ENCODE results near the gene PNMT.

The PNMT gene

DNA sequence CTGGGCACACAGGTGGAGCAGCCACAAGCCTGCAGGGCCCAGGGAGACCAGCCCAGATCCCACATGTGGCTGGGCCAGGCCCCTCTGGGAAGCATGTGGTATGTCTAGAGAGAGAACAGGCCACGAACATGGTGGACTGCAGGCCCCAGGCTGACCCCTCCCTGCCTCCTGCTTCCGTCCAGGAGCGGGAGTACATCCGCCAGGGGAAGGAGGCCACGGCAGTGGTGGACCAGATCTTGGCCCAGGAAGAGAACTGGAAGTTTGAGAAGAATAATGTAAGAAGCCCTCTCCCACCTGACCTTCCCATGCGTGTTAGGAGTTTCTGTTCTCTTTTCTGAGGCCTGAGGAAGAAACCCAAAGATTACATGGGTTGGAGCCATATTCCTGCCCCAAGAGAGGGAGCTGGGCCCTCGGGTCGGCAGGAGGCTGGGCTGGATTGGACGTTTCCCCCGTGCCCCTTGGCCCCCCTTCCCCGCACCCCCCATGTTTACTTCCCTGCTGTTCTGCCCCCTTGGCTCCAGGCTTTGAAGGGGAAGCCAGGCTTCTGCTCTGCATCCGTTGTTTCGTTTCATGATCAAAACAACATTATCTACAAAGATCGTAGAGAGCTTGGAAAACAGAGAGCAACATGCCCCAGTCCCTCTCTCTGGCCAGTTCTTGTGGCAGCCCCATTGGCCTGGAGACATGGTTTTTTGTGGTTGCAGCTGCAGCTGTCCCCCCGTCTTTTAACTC, 8.8 kb upstream of the PNMT start:
- H3K36me3 ChIP-seq = peaks cover 67% of the 10 kb centered on the region
- no peaks in the 10 kb centered on the region for H3K9me3 ChIP-seq (ENCODE audit: severe bottlenecking)
- TF ChIP-seq CTCF (IDR thresholded peaks at IDR 0.05; ENCODE audit: low read depth, low read length) = no peak
- no peak overlapping the region for H3K4me3 ChIP-seq (ENCODE audit: low read depth, low read length)
- peak overlapping the region; percentile 81 for H3K27ac ChIP-seq
- no peaks in the 10 kb centered on the region for H3K27me3 ChIP-seq (ENCODE audit: insufficient read depth, low read depth, severe bottlenecking)
- DNase-seq = no peak

DNA sequence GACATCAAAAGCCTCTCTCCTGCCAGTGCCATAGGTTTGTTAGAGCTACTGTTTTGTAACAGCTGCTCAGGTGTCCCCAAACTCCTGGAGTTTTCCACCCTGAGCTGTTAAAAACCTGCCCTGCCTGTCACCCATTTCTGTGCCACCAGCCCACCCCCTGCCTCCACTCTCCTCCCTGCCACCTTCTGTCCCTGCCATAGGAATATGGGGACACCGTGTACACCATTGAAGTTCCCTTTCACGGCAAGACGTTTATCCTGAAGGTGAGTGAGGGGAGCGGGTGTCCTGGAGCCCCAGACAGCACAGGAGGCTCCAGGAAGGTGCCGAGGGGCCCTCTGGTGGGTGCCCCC, 8.3 kb upstream of the PNMT start:
- Histone ChIP-seq H3K4me3 (ENCODE audit: low read depth, low read length) (no peak overlapping the region), H3K9me3 (ENCODE audit: severe bottlenecking) (no peaks in the 10 kb centered on the region), H3K27ac (peak overlapping the region; percentile 81), H3K27me3 (ENCODE audit: insufficient read depth, low read depth, severe bottlenecking) (no peaks in the 10 kb centered on the region), H3K36me3 (peaks cover 62% of the 10 kb centered on the region)
- no peak for TF ChIP-seq CTCF (IDR thresholded peaks at IDR 0.05; ENCODE audit: low read depth, low read length)
- DNase-seq = no peak

- H3K36me3 ChIP-seq = peaks cover 55% of the 10 kb centered on the region
- TF ChIP-seq CTCF (IDR thresholded peaks at IDR 0.05; ENCODE audit: low read depth, low read length) = no peak
- peak overlapping the region; percentile 81 for H3K27ac ChIP-seq
- H3K9me3 ChIP-seq (ENCODE audit: severe bottlenecking) = no peaks in the 10 kb centered on the region
- DNase-seq = peak; percentile 99
- H3K27me3 ChIP-seq (ENCODE audit: insufficient read depth, low read depth, severe bottlenecking) = no peaks in the 10 kb centered on the region
- H3K4me3 ChIP-seq (ENCODE audit: low read depth, low read length) = no peak overlapping the region
Observed at GRCh38 chr17:39660397-39661385, 7.6 kb upstream of the PNMT start.

GRCh38 chr17:39661744-39662541, 6.3 kb upstream of the PNMT start:
- no peak for TF ChIP-seq CTCF (IDR thresholded peaks at IDR 0.05; ENCODE audit: low read depth, low read length)
- peak overlapping the region; percentile 81 for H3K27ac ChIP-seq
- H3K27me3 ChIP-seq (ENCODE audit: insufficient read depth, low read depth, severe bottlenecking) = no peaks in the 10 kb centered on the region
- H3K4me3 ChIP-seq (ENCODE audit: low read depth, low read length) = no peak overlapping the region
- DNase-seq = no peak
- peaks cover 46% of the 10 kb centered on the region for H3K36me3 ChIP-seq
- H3K9me3 ChIP-seq (ENCODE audit: severe bottlenecking) = no peaks in the 10 kb centered on the region

DNA sequence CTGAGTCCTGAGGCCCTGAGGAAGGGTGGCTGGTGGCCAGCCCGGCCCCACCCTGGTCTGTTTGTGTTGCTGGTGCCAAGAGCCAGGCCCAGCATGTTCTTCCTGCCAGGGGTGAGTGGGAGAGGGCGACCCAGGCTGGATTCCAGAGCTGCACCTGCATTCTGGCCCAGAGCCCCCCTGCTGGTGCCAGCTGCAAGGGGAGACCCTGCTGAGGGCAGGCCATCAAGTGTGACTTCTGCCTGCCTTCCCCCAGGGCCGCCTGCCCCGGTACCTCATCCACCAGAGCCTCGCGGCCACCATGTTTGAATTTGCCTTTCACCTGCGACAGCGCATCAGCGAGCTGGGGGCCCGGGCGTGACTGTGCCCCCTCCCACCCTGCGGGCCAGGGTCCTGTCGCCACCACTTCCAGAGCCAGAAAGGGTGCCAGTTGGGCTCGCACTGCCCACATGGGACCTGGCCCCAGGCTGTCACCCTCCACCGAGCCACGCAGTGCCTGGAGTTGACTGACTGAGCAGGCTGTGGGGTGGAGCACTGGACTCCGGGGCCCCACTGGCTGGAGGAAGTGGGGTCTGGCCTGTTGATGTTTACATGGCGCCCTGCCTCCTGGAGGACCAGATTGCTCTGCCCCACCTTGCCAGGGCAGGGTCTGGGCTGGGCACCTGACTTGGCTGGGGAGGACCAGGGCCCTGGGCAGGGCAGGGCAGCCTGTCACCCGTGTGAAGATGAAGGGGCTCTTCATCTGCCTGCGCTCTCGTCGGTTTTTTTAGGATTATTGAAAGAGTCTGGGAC, 5.5 kb upstream of the PNMT start:
- H3K36me3 ChIP-seq = peaks cover 43% of the 10 kb centered on the region
- DNase-seq = no peak
- H3K4me3 ChIP-seq (ENCODE audit: low read depth, low read length) = no peak overlapping the region
- H3K27ac ChIP-seq = peak overlapping the region; percentile 81
- H3K27me3 ChIP-seq (ENCODE audit: insufficient read depth, low read depth, severe bottlenecking) = no peaks in the 10 kb centered on the region
- H3K9me3 ChIP-seq (ENCODE audit: severe bottlenecking) = no peaks in the 10 kb centered on the region
- TF ChIP-seq CTCF (IDR thresholded peaks at IDR 0.05; ENCODE audit: low read depth, low read length) = no peak

All from WERI-Rb-1 (cell line).